GM23338 (cell line): Measurements from ENCODE around the gene GPR32. TPM values are rescaled to one million over a fixed set of nuclear protein-coding genes. Genes with fewer than 3 reads are reported as not detected.

Experiments used
- ATAC-seq: fragments of 200-7000 bp; cut with Tn5 transposase; 3 replicates; pipeline ENCODE4 v1.9.1; 2020
- DNase-seq: peaks from one replicate; pipeline ENCODE4 v3.0.0-alpha.2; 2015; ENCODE audit warnings: low spot score
- H2AFZ ChIP-seq: fragments of 200-600 bp; sonication (generic); 2 replicates; pipeline ENCODE4 v1.8.0; 2016; ENCODE audit warnings: antibody characterized with exemption, mild to moderate bottlenecking, moderate library complexity
- H3F3A ChIP-seq: fragments of 200-600 bp; sonication (generic); replicated peaks from 2 replicates; pipeline ENCODE4 v1.8.0; 2017; ENCODE audit warnings: antibody characterized with exemption, mixed run types, low read depth
- H3K27ac ChIP-seq: fragments of 200-600 bp; sonication (generic); 2 replicates; pipeline ENCODE4 v1.6.1; 2016; ENCODE audit warnings: low read depth
- H3K27me3 ChIP-seq: fragments of 200-600 bp; sonication (generic); 2 replicates; pipeline ENCODE4 v1.8.0; 2016; ENCODE audit warnings: mild to moderate bottlenecking, mixed run types, moderate library complexity; ENCODE audit not compliant: insufficient read depth
- H3K36me3 ChIP-seq: fragments of 200-600 bp; sonication (generic); 2 replicates; pipeline ENCODE4 v1.8.0; 2016; ENCODE audit warnings: mild to moderate bottlenecking; ENCODE audit not compliant: insufficient read depth
- H3K4me1 ChIP-seq: fragments of 200-600 bp; sonication (generic); 2 replicates; pipeline ENCODE4 v1.8.0; 2016; ENCODE audit warnings: mild to moderate bottlenecking, moderate library complexity; ENCODE audit not compliant: insufficient read depth
- H3K4me2 ChIP-seq: fragments of 200-600 bp; sonication (generic); 2 replicates; pipeline ENCODE4 v1.7.1; 2017; ENCODE audit warnings: mixed run types
- H3K4me3 ChIP-seq: fragments of 200-600 bp; sonication (generic); 2 replicates; pipeline ENCODE4 v1.6.1; 2016; ENCODE audit warnings: mixed run types
- H3K79me2 ChIP-seq: fragments of 200-600 bp; sonication (generic); replicated peaks from 2 replicates; pipeline ENCODE4 v1.8.0; 2017; ENCODE audit warnings: mild to moderate bottlenecking; ENCODE audit not compliant: insufficient read depth
- H3K9me2 ChIP-seq: fragments of 200-600 bp; sonication (generic); 2 replicates; pipeline ENCODE4 v1.8.0; 2017; ENCODE audit not compliant: insufficient read depth
- H4K20me1 ChIP-seq: fragments of 200-600 bp; sonication (generic); replicated peaks from 2 replicates; pipeline ENCODE4 v1.8.0; 2017; ENCODE audit warnings: mild to moderate bottlenecking; ENCODE audit not compliant: insufficient read depth
- H3K27ac Mint-ChIP-seq: 2 replicates; pipeline ENCODE4 v1.8.0; 2020; ENCODE audit warnings: inconsistent platforms, mild to moderate bottlenecking, moderate library complexity, mixed read lengths
- H3K27me3 Mint-ChIP-seq: 3 replicates; pipeline ENCODE4 v1.8.0; 2022; ENCODE audit warnings: low read depth, mild to moderate bottlenecking, moderate library complexity, mixed read lengths, inconsistent platforms; ENCODE audit not compliant: insufficient read depth, poor library complexity
- H3K36me3 Mint-ChIP-seq: 3 replicates; pipeline ENCODE4 v1.8.0; 2021; ENCODE audit warnings: low read depth, mild to moderate bottlenecking, inconsistent platforms, moderate library complexity, mixed read lengths
- H3K4me1 Mint-ChIP-seq: 3 replicates; pipeline ENCODE4 v1.8.0; 2020; ENCODE audit warnings: mild to moderate bottlenecking, inconsistent platforms, mixed read lengths
- H3K4me3 Mint-ChIP-seq: 3 replicates; pipeline ENCODE4 v1.8.0; 2021; ENCODE audit warnings: moderate library complexity, mild to moderate bottlenecking, inconsistent platforms, mixed read lengths
- H3K9me3 Mint-ChIP-seq: 3 replicates; pipeline ENCODE4 v1.8.0; 2020; ENCODE audit warnings: moderate library complexity, mild to moderate bottlenecking, inconsistent platforms, mixed read lengths
- CTCF ChIP-seq, 2 experiments: fragments of 200-600 bp in 1 of 2; sonication (generic) in 1 of 2; conservative IDR thresholded peaks; 2 replicates each; pipeline versions ENCODE4 v1.5.1 to v1.6.1; 2016 to 2017; ENCODE audit warnings: antibody characterized with exemption in 2 of 2, low read depth in 2 of 2, mild to moderate bottlenecking in 2 of 2, moderate library complexity in 1 of 2
- EZH2 ChIP-seq: fragments of 200-600 bp; sonication (generic); IDR thresholded peaks from one replicate; pipeline ENCODE4 v1.8.0; 2017; ENCODE audit warnings: antibody characterized with exemption, mild to moderate bottlenecking, low read depth; ENCODE audit not compliant: unreplicated experiment
- EZH2phosphoT487 ChIP-seq: fragments of 200-600 bp; sonication (generic); IDR thresholded peaks from one replicate; pipeline ENCODE4 v1.8.1; 2018; ENCODE audit warnings: antibody characterized with exemption; ENCODE audit not compliant: unreplicated experiment
- NANOG ChIP-seq: IDR thresholded peaks from 2 replicates; pipeline ENCODE4 v1.6.1; 2016; ENCODE audit warnings: antibody characterized with exemption, borderline replicate concordance
- POLR2AphosphoS5 ChIP-seq: IDR thresholded peaks from 2 replicates; pipeline ENCODE4 v1.6.1; 2016; ENCODE audit warnings: antibody characterized with exemption, low read depth
- REST ChIP-seq: IDR thresholded peaks from one replicate; pipeline ENCODE4 v1.6.1; 2018; ENCODE audit warnings: antibody characterized with exemption; ENCODE audit not compliant: unreplicated experiment
- STAT1 ChIP-seq: IDR thresholded peaks from one replicate; pipeline ENCODE4 v1.6.1; 2016; ENCODE audit warnings: antibody characterized with exemption; ENCODE audit not compliant: unreplicated experiment
- ZNF331 ChIP-seq: fragments of 250-450 bp; sonication (Bioruptor Pico); IDR thresholded peaks from 2 replicates; pipeline ENCODE4 v1.5.0; 2020; ENCODE audit warnings: low read depth, mild to moderate bottlenecking, moderate library complexity
- ZNF462 ChIP-seq: fragments of 250-450 bp; sonication (Bioruptor Pico); IDR thresholded peaks from 2 replicates; pipeline ENCODE4 v1.5.0; 2020; ENCODE audit warnings: mild to moderate bottlenecking, moderate library complexity
- polyA plus RNA-seq: library from polyadenylated mRNA; unstranded; fragments of >200 nt; fragmentation: Nextera tagmentation; extraction: Ambion mirVana; gene quantifications from 2 replicates; pipeline ENCODE4 v1.2.1, GENCODE V29; 2016
- total RNA-seq: library from RNA; depleted of rRNA; stranded (reverse); fragments of >200 nt; shearing (Covaris generic); gene quantifications from 2 replicates; pipeline ENCODE4 v1.2.3, GENCODE V29; 2014

Gene GPR32
- total and polyA plus RNA-seq, 2 experiments from 2014 or later, result not detected

GRCh38 chr19:50790396-50790795 lies 20.1 kb downstream of the GPR32 start, which contains the start of gene ACP4:
TSS of gene ACP4 (plus strand) at chr19:50790415. CDS start at chr19:50790415, 0 bp downstream.
- H3K27ac ChIP-seq, result no peak within 1 kb of the TSS
- no peak for ATAC-seq
- peaks cover under 1% of the 10 kb centered on the region; the same call in 2 of the 3 replicates for H3K36me3 Mint-ChIP-seq

More at GRCh38 chr19:50790396-50790795, 20.1 kb downstream of the GPR32 start, which contains the start of gene ACP4:
- no peak for TF ChIP-seq ZNF331
- no peak for TF ChIP-seq CTCF (conservative IDR thresholded peaks at IDR 0.05; ENCODE audit: low read depth in 2 of 2)
- no peak for TF ChIP-seq REST
- no peak for TF ChIP-seq EZH2
- no peak for TF ChIP-seq NANOG
- no peak for TF ChIP-seq POLR2AphosphoS5
- no peak for TF ChIP-seq ZNF462 (CRISPR knock-in tag)
- TF ChIP-seq EZH2phosphoT487, result no peak
- TF ChIP-seq STAT1, result no peak
- H3K9me3 Mint-ChIP-seq, result peaks cover 21% of the 10 kb centered on the region
- peaks cover 9% of the 10 kb centered on the region for H3K4me1 ChIP-seq
- no peak within 1 kb of the TSS for H3K4me3 ChIP-seq
- peaks cover 12% of the 10 kb centered on the region for H4K20me1 ChIP-seq
- H3K9me2 ChIP-seq, result no peaks in the 10 kb centered on the region
- H3K27me3 ChIP-seq, result no peaks in the 10 kb centered on the region
- H3F3A ChIP-seq, result peaks cover 5% of the 10 kb centered on the region
- H2AFZ ChIP-seq, result no peak within 1 kb of the TSS
- no peak within 1 kb of the TSS for H3K27ac Mint-ChIP-seq
- no peak for DNase-seq
- H3K4me3 Mint-ChIP-seq, result no peak within 1 kb of the TSS; the same call in 2 of the 3 replicates
- H3K79me2 ChIP-seq, result no peaks in the 10 kb centered on the region
- H3K4me2 ChIP-seq, result no peak within 1 kb of the TSS
- peaks cover 6% of the 10 kb centered on the region; the same call in 2 of the 3 replicates for H3K4me1 Mint-ChIP-seq
- H3K36me3 ChIP-seq, result no peaks in the 10 kb centered on the region
- H3K27me3 Mint-ChIP-seq, result peaks cover 31% of the 10 kb centered on the region
